ENCODE data around the gene CC2D1A.
"Not testable (repeated sequence)": the region's sequence is repeated elsewhere in the genome, so short reads cannot be mapped to it uniquely, and the experiment has no call there.

The CC2D1A gene

GRCh38 chr19:13908674-13909073, 2.7 kb downstream of the CC2D1A start:
- DNase-seq (ENCODE audit: low read depth), result no peak

GRCh38 chr19:13909430-13909829, 3.4 kb downstream of the CC2D1A start:
- DNase-seq (ENCODE audit: low read depth), result no peak

DNA sequence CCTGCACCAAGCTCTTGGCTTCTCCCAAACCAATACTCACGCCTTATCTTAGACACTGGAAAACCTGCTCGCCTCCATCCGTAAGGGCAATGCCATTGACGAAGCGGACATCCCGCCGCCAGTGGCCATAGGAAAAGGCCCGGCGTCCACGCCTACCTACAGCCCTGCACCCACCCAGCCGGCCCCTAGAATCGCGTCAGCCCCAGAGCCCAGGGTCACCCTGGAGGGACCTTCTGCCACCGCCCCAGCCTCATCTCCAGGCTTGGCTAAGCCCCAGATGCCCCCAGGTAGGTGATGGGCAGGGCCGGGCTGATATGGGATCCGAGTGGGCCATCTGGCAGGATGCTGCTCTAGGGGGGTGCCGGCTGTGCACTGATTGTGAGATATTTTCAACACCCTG, 7.4 kb downstream of the CC2D1A start:
- DNase-seq (ENCODE audit: low read depth), result no peak

DNA sequence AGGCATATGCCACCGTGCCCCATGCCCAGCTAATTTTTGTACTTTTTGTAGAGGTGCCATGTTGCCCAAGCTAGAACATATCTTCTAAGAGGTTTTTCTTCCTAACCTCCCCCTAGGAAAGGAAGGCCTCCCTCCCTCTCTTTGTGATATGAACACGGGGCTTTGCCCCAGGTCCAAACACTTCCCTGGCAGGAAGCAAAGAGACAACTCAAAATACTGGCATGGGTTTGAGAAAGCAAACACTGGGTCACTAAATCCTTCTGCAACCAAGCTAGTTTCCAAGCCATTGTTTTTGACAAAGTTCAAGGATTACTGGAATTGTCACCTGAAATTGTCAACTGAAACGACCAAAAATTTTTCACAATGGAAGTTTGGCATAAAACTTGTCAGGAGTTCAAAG, 8.8 kb downstream of the CC2D1A start:
- DNase-seq (ENCODE audit: low read depth), result no peak

GRCh38 chr19:13917888-13918406, 11.9 kb downstream of the CC2D1A start:
- no peak for DNase-seq (ENCODE audit: low read depth)

GRCh38 chr19:13918726-13919411, 12.9 kb downstream of the CC2D1A start:
- no peak for DNase-seq (ENCODE audit: low read depth)

GRCh38 chr19:13920524-13920923, 14.5 kb downstream of the CC2D1A start:
- DNase-seq (ENCODE audit: low read depth), result no peak

- DNase-seq (ENCODE audit: low read depth), result no peak
These were observed 15.1 kb downstream of the CC2D1A start for GRCh38 chr19:13920940-13921747.

- not testable (repeated sequence) for DNase-seq (ENCODE audit: low read depth)
These were observed 16.1 kb downstream of the CC2D1A start for GRCh38 chr19:13922118-13922517.

GRCh38 chr19:13923194-13923987, 17.4 kb downstream of the CC2D1A start:
- DNase-seq (ENCODE audit: low read depth), result no peak

GRCh38 chr19:13926010-13926409, 20.0 kb downstream of the CC2D1A start:
- DNase-seq (ENCODE audit: low read depth), result no peak

- no peak for DNase-seq (ENCODE audit: low read depth)
These were observed 20.7 kb downstream of the CC2D1A start for GRCh38 chr19:13926715-13927114.

- no peak for DNase-seq (ENCODE audit: low read depth)
These were observed 23.3 kb downstream of the CC2D1A start for GRCh38 chr19:13929340-13929739.

- DNase-seq (ENCODE audit: low read depth), result no peak
These were observed 24.0 kb downstream of the CC2D1A start for GRCh38 chr19:13929956-13930355.

- DNase-seq (ENCODE audit: low read depth), result no peak
These were observed 24.4 kb downstream of the CC2D1A start for GRCh38 chr19:13930402-13930801.

DNA sequence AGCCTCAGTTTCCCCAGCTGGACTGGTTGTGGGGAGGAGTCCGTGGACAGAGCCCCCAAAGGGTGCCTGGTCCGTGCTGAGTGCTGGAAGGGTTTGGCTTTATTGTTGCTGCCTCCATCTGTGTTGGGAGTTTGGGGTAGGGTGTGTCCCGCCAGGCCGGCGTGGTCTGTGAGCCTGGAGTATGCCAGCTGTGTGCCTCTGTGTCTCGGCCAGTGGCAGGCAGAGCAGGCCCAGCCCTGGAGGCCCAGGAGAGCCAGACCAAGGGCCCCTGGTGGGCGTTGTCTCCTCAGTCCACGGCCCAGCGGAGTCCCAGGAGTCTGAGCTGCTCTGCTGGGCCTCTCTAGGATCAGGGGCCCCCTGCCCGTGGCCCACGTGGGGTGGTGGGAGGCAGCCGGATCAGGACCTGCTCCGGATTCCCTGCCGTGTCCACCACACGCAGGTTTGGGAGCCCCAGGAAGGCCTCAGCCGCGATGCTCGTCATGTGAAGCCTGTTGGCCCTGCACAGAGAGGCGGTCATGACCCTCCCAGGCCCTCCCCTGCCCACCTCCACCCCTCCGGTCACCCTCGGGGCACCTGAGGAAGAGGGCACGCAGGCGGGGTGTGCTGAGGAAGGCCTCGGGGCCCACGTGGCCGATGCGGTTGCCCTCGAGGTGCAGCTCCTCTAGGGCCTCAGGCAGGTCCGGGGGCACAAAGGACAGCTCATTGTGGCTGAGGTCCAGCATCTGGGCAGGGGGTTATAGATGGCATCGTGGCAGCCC, 25.6 kb downstream of the CC2D1A start:
- no peak for DNase-seq (ENCODE audit: low read depth)

DNA sequence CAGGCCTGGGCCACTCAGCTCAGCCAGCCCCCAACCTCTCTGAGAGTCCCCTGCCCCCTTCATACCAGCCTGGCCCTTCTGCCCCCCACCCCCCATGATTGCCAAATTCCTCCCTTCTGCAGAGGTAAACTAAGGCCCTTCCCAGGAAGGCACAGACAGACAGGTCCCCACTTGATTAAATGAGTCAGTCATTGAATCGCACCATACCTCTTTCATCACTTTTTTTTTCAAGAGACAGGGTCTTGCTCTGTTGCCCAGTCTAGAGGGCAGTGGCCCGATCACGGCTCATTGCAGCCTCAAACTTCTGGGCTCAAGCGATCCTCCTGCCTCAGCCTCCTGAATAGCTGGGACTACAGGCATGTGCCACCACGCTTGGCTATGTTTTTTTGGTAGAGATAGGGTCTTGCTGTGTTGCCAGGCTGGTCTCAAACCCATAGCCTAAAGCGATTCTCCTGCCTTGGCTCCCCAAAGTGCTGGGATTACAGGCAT, 26.2 kb downstream of the CC2D1A start:
- DNase-seq (ENCODE audit: low read depth), result no peak

DNA sequence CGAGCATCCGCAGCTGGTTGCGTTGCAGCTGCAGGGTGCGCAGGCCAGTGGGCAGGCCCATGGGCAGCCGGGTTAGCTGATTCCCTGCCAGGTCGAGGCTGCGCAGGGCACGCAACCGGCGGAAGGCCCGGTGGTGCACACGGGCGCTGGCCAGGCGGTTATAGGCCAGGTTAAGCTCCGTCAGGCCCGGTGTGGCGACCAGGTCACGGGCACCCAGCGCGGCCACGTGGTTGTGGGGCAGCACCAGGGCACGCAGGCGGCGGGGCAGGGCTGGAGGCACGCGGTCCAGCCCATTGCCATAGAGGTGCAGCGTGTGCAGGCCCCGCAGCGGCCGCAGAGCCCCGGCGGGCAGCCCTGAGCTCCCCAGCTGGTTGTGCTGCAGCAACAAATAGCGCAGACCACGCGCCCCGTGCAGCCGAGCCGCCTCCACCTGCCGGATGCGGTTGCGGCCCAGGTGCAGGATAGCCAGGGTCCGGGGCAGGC, 27.0 kb downstream of the CC2D1A start:
- DNase-seq (ENCODE audit: low read depth), result no peak

- DNase-seq (ENCODE audit: low read depth), result no peak
These were observed 28.7 kb downstream of the CC2D1A start for GRCh38 chr19:13934785-13935109.

DNA sequence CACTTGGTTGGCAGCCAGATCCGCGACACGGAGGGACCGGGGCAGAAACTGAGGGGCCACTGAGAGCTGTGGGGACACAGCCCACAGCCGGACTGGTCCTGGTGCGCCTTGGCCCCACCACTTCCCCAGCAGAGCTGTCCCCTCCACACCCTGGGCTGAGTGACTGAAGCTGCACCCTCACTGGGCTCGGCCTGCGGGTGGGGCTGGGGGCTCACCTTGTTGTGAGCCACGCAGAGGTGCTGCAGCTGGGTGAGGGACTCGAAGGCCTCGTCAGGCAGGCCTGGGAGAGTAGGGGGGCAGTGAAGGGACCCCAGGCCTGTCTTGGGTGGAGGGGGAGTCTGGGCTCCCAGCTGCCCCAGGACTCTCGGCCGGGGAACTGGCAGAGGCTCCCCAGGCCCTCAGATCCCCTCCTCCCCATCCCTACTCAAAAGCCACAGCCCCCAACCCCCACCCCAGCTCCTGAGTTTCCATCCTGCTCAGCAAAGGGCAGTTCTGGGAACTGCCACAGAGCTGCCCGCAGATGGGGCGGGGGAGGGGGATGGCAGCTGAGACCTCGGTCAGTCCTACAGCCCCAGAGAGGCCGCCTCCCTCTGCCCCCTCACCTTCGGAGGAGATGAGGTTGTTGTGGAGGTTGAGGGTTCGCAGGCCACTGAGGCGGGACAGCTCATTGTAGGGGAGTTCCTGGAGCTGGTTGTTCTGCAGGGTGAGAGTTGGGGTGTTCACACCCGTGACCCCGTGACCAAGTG, 29.9 kb downstream of the CC2D1A start:
- DNase-seq (ENCODE audit: low read depth), result no peak

Data from stimulated activated CD8-positive, alpha-beta memory T cell treated with anti-CD3 and anti-CD28 coated beads, Interleukin-12 subunit alpha, Interleukin-12 subunit beta, amount 100 ng/mL, for 4 hours (primary cell).